ENCODE measurements around the gene MTHFD1L. TPM values are rescaled to one million over a fixed set of nuclear protein-coding genes. Genes with fewer than 3 reads are reported as not detected.

The MTHFD1L gene
- polyA plus RNA-seq, 2 of the 4 experiments (the other 2 are of a cell fraction) = 27.2 to 63.2 TPM

- TF ChIP-seq EHMT2 (IDR thresholded peaks at IDR 0.05; ENCODE audit: low read depth) (no peak), ZSCAN20 (CRISPR knock-in tag; IDR thresholded peaks at IDR 0.05) (no peak)
Measured at GRCh38 chr6:151007076-151007475, 141.6 kb downstream of the MTHFD1L start (continued).

GRCh38 chr6:151007922-151008321 is 142.4 kb downstream of the MTHFD1L start:
- WGBS (ENCODE audit: missing lambda C conversion rate) = 90% methylated on average over 4 of the region's 4 CpGs

More at GRCh38 chr6:151007922-151008321, 142.4 kb downstream of the MTHFD1L start:
- no peak overlapping the region for H3K27ac ChIP-seq
- ChIA-PET POLR2A (no interaction called here), CTCF (interaction anchor here (19.6 kb wide), 1 partner anchor 317 kb away, joined by 192 read pairs; no protein-coding TSS in a partner anchor)
- TF ChIP-seq ESRRA (IDR thresholded peaks at IDR 0.05; ENCODE audit: borderline replicate concordance, low read length) (no peak), ELK1 (IDR thresholded peaks at IDR 0.05; ENCODE audit: low read depth, low read length) (no peak), NR3C1 (IDR thresholded peaks at IDR 0.05) (no peak), ZSCAN20 (CRISPR knock-in tag; IDR thresholded peaks at IDR 0.05) (no peak), CHD2 (IDR thresholded peaks at IDR 0.05; ENCODE audit: low read length, partially characterized antibody) (no peak), USF2 (IDR thresholded peaks at IDR 0.05) (no peak), MAX (IDR thresholded peaks at IDR 0.05) (no peak), MAFK (IDR thresholded peaks at IDR 0.05; ENCODE audit: partially characterized antibody) (no peak), BCL3 (IDR thresholded peaks at IDR 0.05) (no peak), HES2 (IDR thresholded peaks at IDR 0.05) (no peak), HMGXB4 (CRISPR knock-in tag; IDR thresholded peaks at IDR 0.05; ENCODE audit: borderline replicate concordance) (no peak), CHD4 (IDR thresholded peaks at IDR 0.05; ENCODE audit: borderline replicate concordance) (no peak), CBX2 (IDR thresholded peaks at IDR 0.05; ENCODE audit: borderline replicate concordance, low read depth) (no peak), RFX5 (IDR thresholded peaks at IDR 0.05) (no peak), MAZ (IDR thresholded peaks at IDR 0.05; ENCODE audit: borderline replicate concordance, low read depth, low read length) (no peak), ZNF302 (CRISPR knock-in tag; IDR thresholded peaks at IDR 0.05) (no peak)
- H3K4me3 ChIP-seq = no peak overlapping the region
- FAIRE-seq (no peak), ATAC-seq (no peak), DNase-seq (ENCODE audit: low read depth in 1 of 2, low spot score in 1 of 2) (no peak)
- no peak overlapping the region for H3K4me2 ChIP-seq
- H3K4me1 ChIP-seq = peaks cover 42% of the 10 kb centered on the region
- H3K9me3 ChIP-seq = no peaks in the 10 kb centered on the region
